Keratinocyte (primary cell): ENCODE results near the gene MAP4. TPM values are rescaled to one million over a fixed set of nuclear protein-coding genes. Genes with fewer than 3 reads are reported as not detected.

Experiments used
- DNase-seq: peaks from one replicate; pipeline ENCODE4 v3.0.0-alpha.2; 2011; ENCODE audit warnings: low read depth, missing footprints, low spot score
- FAIRE-seq: peaks from 2 replicates; lab custom pipeline; 2011; peaks lifted over from hg19 to GRCh38; lab: Jason Lieb, UNC
- H2AFZ ChIP-seq: 2 replicates; pipeline ENCODE4 v1.6.0; 2012; ENCODE audit warnings: low read length, control low read depth, inconsistent platforms; ENCODE audit not compliant: control insufficient read depth
- H3K27ac ChIP-seq: 2 replicates; pipeline ENCODE4 v1.5.1; 2011; ENCODE audit warnings: low read length; ENCODE audit not compliant: control insufficient read depth, insufficient read depth
- H3K27me3 ChIP-seq: 3 replicates; pipeline ENCODE4 v1.6.0; 2011; ENCODE audit warnings: low read length; ENCODE audit not compliant: control insufficient read depth, insufficient read depth; ENCODE audit errors: extremely low read depth
- H3K36me3 ChIP-seq, 2 experiments: 2 replicates in 1 of 2; 3 replicates in 1 of 2; pipeline ENCODE4 v1.5.1; 2011; ENCODE audit warnings: low read length in 2 of 2, mild to moderate bottlenecking in 1 of 2; ENCODE audit not compliant: control insufficient read depth in 2 of 2, insufficient read depth in 2 of 2; ENCODE audit errors: extremely low read depth in 1 of 2
- H3K4me1 ChIP-seq: 3 replicates; pipeline ENCODE4 v1.5.1; 2011; ENCODE audit warnings: low read length; ENCODE audit not compliant: control insufficient read depth, insufficient read depth; ENCODE audit errors: extremely low read depth
- H3K4me2 ChIP-seq: 3 replicates; pipeline ENCODE4 v1.6.0; 2011; ENCODE audit warnings: low read depth, low read length; ENCODE audit not compliant: control insufficient read depth, insufficient read depth; ENCODE audit errors: extremely low read depth
- H3K4me3 ChIP-seq, 3 experiments: fragments of 200-600 bp in 1 of 3; sonication (generic) in 1 of 3; 2 replicates in 2 of 3; 3 replicates in 1 of 3; pipeline ENCODE4 v1.5.1; 2011 to 2016; ENCODE audit warnings: low read length in 3 of 3, mild to moderate bottlenecking in 3 of 3, control low read depth in 2 of 3, inconsistent platforms in 1 of 3, low read depth in 1 of 3, mixed read lengths in 1 of 3, mixed run types in 1 of 3, moderate library complexity in 1 of 3; ENCODE audit not compliant: control insufficient read depth in 2 of 3, insufficient read depth in 2 of 3; ENCODE audit errors: extremely low read depth in 1 of 3
- H3K79me2 ChIP-seq: 2 replicates; pipeline ENCODE4 v1.6.0; 2012; ENCODE audit warnings: low read length; ENCODE audit not compliant: control insufficient read depth, insufficient read depth
- H3K9ac ChIP-seq: 3 replicates; pipeline ENCODE4 v1.6.0; 2011; ENCODE audit warnings: low read length; ENCODE audit not compliant: control insufficient read depth, insufficient read depth; ENCODE audit errors: extremely low read depth
- H3K9me1 ChIP-seq: 3 replicates; pipeline ENCODE4 v1.6.0; 2011; ENCODE audit warnings: low read length; ENCODE audit not compliant: control insufficient read depth, insufficient read depth; ENCODE audit errors: extremely low read depth
- H3K9me3 ChIP-seq: 2 replicates; pipeline ENCODE4 v1.5.1; 2012; ENCODE audit warnings: low read depth, low read length; ENCODE audit not compliant: control insufficient read depth
- H4K20me1 ChIP-seq: 3 replicates; pipeline ENCODE4 v1.6.0; 2011; ENCODE audit warnings: low read length; ENCODE audit not compliant: control insufficient read depth, insufficient read depth; ENCODE audit errors: extremely low read depth
- CTCF ChIP-seq, 3 experiments: IDR thresholded peaks in 1 of 3; conservative IDR thresholded peaks in 1 of 3; optimal IDR thresholded peaks in 1 of 3; 2 replicates in 2 of 3; 3 replicates in 1 of 3; pipeline versions ENCODE3 to v1.5.1; 2011; ENCODE audit warnings: low read length in 3 of 3, mild to moderate bottlenecking in 3 of 3, moderate library complexity in 2 of 3, control low read depth in 1 of 3, inconsistent platforms in 1 of 3; ENCODE audit not compliant: insufficient read depth in 2 of 3; ENCODE audit errors: extremely low read depth in 1 of 3
- EZH2 ChIP-seq: IDR thresholded peaks from one replicate; pipeline ENCODE4 v1.6.1; 2012; ENCODE audit warnings: inconsistent platforms, mild to moderate bottlenecking, low read length, moderate library complexity
- dilution Hi-C: fragments of 300-500 bp; cut with MboI; formaldehyde crosslinking; loops from one replicate; pipeline ENCODE4 v1.7.0; 2020; ENCODE audit warnings: low sequenced_read_pairs; ENCODE audit not compliant: extremely low pct_ligation_motif_present
- polyA plus RNA-seq, 5 experiments: library from polyadenylated mRNA; depleted of rRNA in 3 of 5; stranded (reverse) in 3 of 5; stranded (forward) in 1 of 5; unstranded in 1 of 5; fragments of >200 nt; gene quantifications; 1 replicate in 1 of 5; 2 replicates in 3 of 5; 3 replicates in 1 of 5; pipeline versions ENCODE4 v1.2.1 to v1.2.3, GENCODE V29; 2011 to 2012; ENCODE audit warnings: missing spikeins in 2 of 5, low read depth in 1 of 5, low replicate concordance in 1 of 5

The MAP4 gene
- polyA plus RNA-seq, 1 donor (not counting 4 experiments of a cell fraction or from before 2014, with no cell fraction given) = 110 TPM

- dilution Hi-C loops = no loop called here
- Histone ChIP-seq H3K79me2 (no peaks in the 10 kb centered on the region), H2AFZ (no peak overlapping the region), H3K36me3 (peaks cover 44 to 46% of the 10 kb centered on the region in 2 experiments), H3K9me1 (peaks cover 4% of the 10 kb centered on the region), H3K4me1 (peaks cover 14% of the 10 kb centered on the region), H3K4me2 (no peak overlapping the region), H3K27me3 (no peaks in the 10 kb centered on the region), H3K9me3 (no peaks in the 10 kb centered on the region), H4K20me1 (no peaks in the 10 kb centered on the region), H3K9ac (no peak overlapping the region), H3K27ac (no peak overlapping the region), H3K4me3 (no peak overlapping the region)
- FAIRE-seq = no peak
- no peak for DNase-seq
- no peak for TF ChIP-seq EZH2
- no peak for TF ChIP-seq CTCF (optimal IDR thresholded peaks at IDR 0.05 in 1 of 3, IDR thresholded peaks at IDR 0.05 in 1 of 3, conservative IDR thresholded peaks at IDR 0.05 in 1 of 3; ENCODE audit: extremely low read depth in 1 of 3, insufficient read depth in 2 of 3, low read length in 3 of 3)
These were observed 144.8 kb downstream of the MAP4 start for GRCh38 chr3:47871389-47871788.

GRCh38 chr3:47870702-47871260, 145.4 kb downstream of the MAP4 start:
- dilution Hi-C loops = no loop called here
- Histone ChIP-seq H3K9me3 (no peaks in the 10 kb centered on the region), H3K27me3 (no peaks in the 10 kb centered on the region), H3K4me2 (no peak overlapping the region), H3K36me3 (peaks cover 46 to 48% of the 10 kb centered on the region in 2 experiments), H3K27ac (no peak overlapping the region), H3K9ac (no peak overlapping the region), H3K9me1 (peaks cover 4% of the 10 kb centered on the region), H3K4me1 (peaks cover 11% of the 10 kb centered on the region), H4K20me1 (no peaks in the 10 kb centered on the region), H3K79me2 (no peaks in the 10 kb centered on the region), H3K4me3 (no peak overlapping the region), H2AFZ (no peak overlapping the region)
- DNase-seq = no peak
- FAIRE-seq = no peak
- TF ChIP-seq CTCF (optimal IDR thresholded peaks at IDR 0.05 in 1 of 3, IDR thresholded peaks at IDR 0.05 in 1 of 3, conservative IDR thresholded peaks at IDR 0.05 in 1 of 3; ENCODE audit: extremely low read depth in 1 of 3, insufficient read depth in 2 of 3, low read length in 3 of 3) (no peak), EZH2 (no peak)
